Neural cell (in vitro differentiated cells): Measurements from ENCODE around the gene ASTL.

Source experiments
- EP300 ChIP-seq: fragments of 450-650 bp; conservative IDR thresholded peaks from 2 replicates; pipeline ENCODE4 v1.6.1; 2014; ENCODE audit warnings: antibody characterized with exemption, mild to moderate bottlenecking, moderate library complexity; ENCODE audit not compliant: poor library complexity, severe bottlenecking
- EZH2 ChIP-seq: fragments of 200-600, 300-800 bp; shearing (Covaris generic), sonication (generic); IDR thresholded peaks from 2 replicates; pipeline ENCODE4 v1.6.1; 2014; ENCODE audit warnings: antibody characterized with exemption, low read length, borderline replicate concordance, mild to moderate bottlenecking; ENCODE audit not compliant: insufficient read depth, poor library complexity, severe bottlenecking
- MXI1 ChIP-seq: fragments of 450-650 bp; conservative IDR thresholded peaks from 2 replicates; pipeline ENCODE4 v1.6.1; 2014; ENCODE audit warnings: antibody characterized with exemption, mild to moderate bottlenecking; ENCODE audit not compliant: poor library complexity, severe bottlenecking
- RAD21 ChIP-seq: fragments of 450-650 bp; conservative IDR thresholded peaks from 2 replicates; pipeline ENCODE4 v1.6.1; 2014; ENCODE audit warnings: antibody characterized with exemption, mild to moderate bottlenecking, moderate library complexity
- TAF1 ChIP-seq: IDR thresholded peaks from 2 replicates; pipeline ENCODE4 v1.6.1; 2012; ENCODE audit warnings: low read depth
- TF ChIP-seq, protein P1 (sequence below): fragments of 450-650 bp; IDR thresholded peaks from 2 replicates; pipeline ENCODE4 v1.5.1; 2014; ENCODE audit warnings: antibody characterized with exemption, mild to moderate bottlenecking, moderate library complexity; ENCODE audit not compliant: poor library complexity, severe bottlenecking

- TF ChIP-seq EP300 (no peak), RAD21 (no peak), EZH2 (no peak), MXI1 (no peak), TAF1 (no peak)
- TF ChIP-seq, protein P1, sequence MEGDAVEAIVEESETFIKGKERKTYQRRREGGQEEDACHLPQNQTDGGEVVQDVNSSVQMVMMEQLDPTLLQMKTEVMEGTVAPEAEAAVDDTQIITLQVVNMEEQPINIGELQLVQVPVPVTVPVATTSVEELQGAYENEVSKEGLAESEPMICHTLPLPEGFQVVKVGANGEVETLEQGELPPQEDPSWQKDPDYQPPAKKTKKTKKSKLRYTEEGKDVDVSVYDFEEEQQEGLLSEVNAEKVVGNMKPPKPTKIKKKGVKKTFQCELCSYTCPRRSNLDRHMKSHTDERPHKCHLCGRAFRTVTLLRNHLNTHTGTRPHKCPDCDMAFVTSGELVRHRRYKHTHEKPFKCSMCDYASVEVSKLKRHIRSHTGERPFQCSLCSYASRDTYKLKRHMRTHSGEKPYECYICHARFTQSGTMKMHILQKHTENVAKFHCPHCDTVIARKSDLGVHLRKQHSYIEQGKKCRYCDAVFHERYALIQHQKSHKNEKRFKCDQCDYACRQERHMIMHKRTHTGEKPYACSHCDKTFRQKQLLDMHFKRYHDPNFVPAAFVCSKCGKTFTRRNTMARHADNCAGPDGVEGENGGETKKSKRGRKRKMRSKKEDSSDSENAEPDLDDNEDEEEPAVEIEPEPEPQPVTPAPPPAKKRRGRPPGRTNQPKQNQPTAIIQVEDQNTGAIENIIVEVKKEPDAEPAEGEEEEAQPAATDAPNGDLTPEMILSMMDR, result no peak
Observed at GRCh38 chr2:96111823-96112500, 26.3 kb downstream of the ASTL start.
